Activated CD8-positive, alpha-beta T cell treated with anti-CD3 and anti-CD28 coated beads, Interleukin-2, amount 10 ng/mL, durations not matched to agents 7 days and 5 days (primary cell): ENCODE data around the gene WWC1. TPM values are rescaled to one million over a fixed set of nuclear protein-coding genes. Genes with fewer than 3 reads are reported as not detected.

Source experiments
- ATAC-seq: fragments of 150-1000 bp; cut with Tn5 transposase; one replicate; pipeline ENCODE4 v1.10.0; 2021; ENCODE audit warnings: moderate library complexity
- CTCF ChIA-PET: fragments of 350-600 bp; sonication (Branson Sonifier 250); formaldehyde crosslinking; loops from one replicate; lab custom pipeline; 2021; ENCODE audit warnings: antibody characterized with exemption; lab: Charles Lee
- POLR2A ChIA-PET: fragments of 350-600 bp; sonication (Branson Sonifier 250); formaldehyde crosslinking; loops from one replicate; lab custom pipeline; 2021; ENCODE audit warnings: antibody characterized with exemption; lab: Charles Lee
- DNase-seq: peaks from one replicate; pipeline ENCODE4 v3.0.0-alpha.2; 2020
- H3K27ac Mint-ChIP-seq: one replicate; pipeline ENCODE4 v1.8.0; 2021; ENCODE audit warnings: mild to moderate bottlenecking, mixed read lengths
- H3K27me3 Mint-ChIP-seq: one replicate; pipeline ENCODE4 v1.8.0; 2021; ENCODE audit warnings: low read depth, mixed read lengths
- H3K36me3 Mint-ChIP-seq: one replicate; pipeline ENCODE4 v1.8.0; 2021; ENCODE audit warnings: low read depth, mixed read lengths
- H3K4me1 Mint-ChIP-seq: one replicate; pipeline ENCODE4 v1.8.0; 2021; ENCODE audit warnings: low read depth, mixed read lengths
- H3K4me3 Mint-ChIP-seq: one replicate; pipeline ENCODE4 v1.8.0; 2021; ENCODE audit warnings: mild to moderate bottlenecking, mixed read lengths
- H3K9me3 Mint-ChIP-seq: one replicate; pipeline ENCODE4 v1.8.0; 2022; ENCODE audit warnings: mixed read lengths; ENCODE audit not compliant: insufficient read depth
- total RNA-seq, 2 experiments: library from RNA; stranded (reverse); gene quantifications; one replicate each; pipeline ENCODE4 v1.2.3, GENCODE V29; 2021

The WWC1 gene
- total RNA-seq, 2 experiments from 2014 or later = not detected

DNA sequence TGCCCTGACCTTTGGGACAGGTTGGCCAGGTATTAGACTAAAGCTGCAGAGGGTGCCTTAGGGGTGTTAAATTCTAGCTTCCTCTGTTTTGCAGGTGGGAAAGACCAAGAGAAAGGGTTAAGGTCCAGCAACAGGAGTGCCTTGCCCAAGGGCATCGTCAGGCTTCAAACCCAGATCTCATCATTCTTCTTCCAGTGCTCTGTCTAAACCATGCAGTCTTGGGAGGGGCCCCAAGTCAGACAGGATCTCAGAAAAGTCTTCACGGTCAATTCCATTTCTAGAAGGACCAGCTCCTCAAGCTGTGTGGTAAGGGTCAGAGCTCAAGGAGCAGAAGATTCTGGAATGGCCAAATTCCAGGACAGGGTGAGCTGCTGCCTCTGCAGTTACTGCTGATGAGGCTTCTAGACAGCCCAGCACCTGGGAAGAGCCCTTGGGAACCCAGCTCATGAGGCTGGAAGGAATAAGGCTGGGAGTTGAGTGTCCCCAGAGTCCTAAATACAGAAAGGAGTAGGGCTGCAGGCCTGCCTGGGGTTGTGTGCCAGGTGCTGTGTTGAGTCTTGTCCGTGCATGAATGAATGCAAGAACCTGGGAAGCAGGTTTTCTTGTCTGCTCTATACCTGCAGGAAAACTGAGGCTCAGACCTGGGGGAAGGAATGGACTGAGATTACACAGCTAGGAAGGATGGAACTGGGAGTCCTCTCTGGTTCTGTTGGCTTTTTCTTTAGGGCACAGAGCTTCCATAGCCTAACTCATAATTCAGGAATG is 69.3 kb downstream of the WWC1 start:
- POLR2A ChIA-PET = no interaction called here
- Mint-ChIP-seq H3K27ac (no peak overlapping the region), H3K4me1 (no peaks in the 10 kb centered on the region), H3K4me3 (no peak overlapping the region), H3K27me3 (peaks cover 2% of the 10 kb centered on the region), H3K36me3 (no peaks in the 10 kb centered on the region), H3K9me3 (no peaks in the 10 kb centered on the region)
- ATAC-seq (no peak), DNase-seq (no peak)
- CTCF ChIA-PET = no interaction called here

- H3K4me1 Mint-ChIP-seq = no peaks in the 10 kb centered on the region
- ChIA-PET POLR2A (no interaction called here), CTCF (no interaction called here)
- ATAC-seq = no peak
- H3K9me3 Mint-ChIP-seq = no peaks in the 10 kb centered on the region
- H3K27me3 Mint-ChIP-seq = peaks cover 2% of the 10 kb centered on the region
- no peak overlapping the region for H3K4me3 Mint-ChIP-seq
- H3K36me3 Mint-ChIP-seq = no peaks in the 10 kb centered on the region
- DNase-seq = no peak
- no peak overlapping the region for H3K27ac Mint-ChIP-seq
These were observed 70.8 kb downstream of the WWC1 start for GRCh38 chr5:168362097-168362885.

- ATAC-seq (no peak), DNase-seq (no peak)
- POLR2A ChIA-PET = no interaction called here
- CTCF ChIA-PET = no interaction called here
- no peaks in the 10 kb centered on the region for H3K9me3 Mint-ChIP-seq
- no peak overlapping the region for H3K27ac Mint-ChIP-seq
- H3K27me3 Mint-ChIP-seq = peaks cover 2% of the 10 kb centered on the region
- H3K4me1 Mint-ChIP-seq = no peaks in the 10 kb centered on the region
- H3K4me3 Mint-ChIP-seq = no peak overlapping the region
- H3K36me3 Mint-ChIP-seq = no peaks in the 10 kb centered on the region
These were observed 72.8 kb downstream of the WWC1 start for GRCh38 chr5:168364151-168364661.

DNA sequence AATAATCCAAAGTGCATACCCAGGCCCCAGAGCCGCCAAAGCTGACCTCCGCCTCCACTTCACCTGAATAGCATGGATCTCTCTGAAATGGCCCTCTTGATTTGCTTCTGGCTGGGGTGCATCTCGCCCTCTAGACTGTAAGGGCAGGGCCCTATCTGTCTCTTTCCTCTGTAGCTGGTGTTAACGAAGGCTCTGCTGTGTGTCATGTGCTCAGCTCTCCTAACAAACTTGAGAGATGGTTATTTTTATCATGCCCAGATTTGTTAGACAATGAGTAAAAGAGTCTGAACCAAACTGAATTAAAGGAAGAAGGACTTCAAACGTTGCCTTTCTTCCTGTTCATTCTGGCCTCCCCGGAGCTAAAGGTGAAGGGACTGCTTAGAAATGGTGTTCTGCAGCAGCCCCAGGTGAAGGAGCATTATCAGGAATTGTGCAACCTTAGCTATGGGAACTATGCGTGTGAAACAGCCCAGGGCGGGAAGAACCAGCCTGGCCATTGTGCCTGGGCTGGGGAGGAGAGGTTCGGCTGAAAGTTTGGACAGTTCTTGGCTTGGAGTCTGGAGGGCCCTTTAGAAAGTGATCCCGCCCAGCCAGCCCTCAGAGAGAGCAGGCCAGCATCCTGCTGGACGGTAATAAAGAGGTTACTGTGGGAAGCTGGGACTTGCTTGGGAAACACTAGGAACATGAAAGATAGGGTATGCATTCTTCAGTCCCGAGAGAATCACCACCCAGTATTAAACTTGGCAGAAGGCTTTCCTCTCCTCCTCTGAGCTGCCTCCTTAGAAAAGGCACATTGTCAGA is 73.5 kb downstream of the WWC1 start:
- Mint-ChIP-seq H3K36me3 (no peaks in the 10 kb centered on the region), H3K4me1 (no peaks in the 10 kb centered on the region), H3K27me3 (peaks cover 2% of the 10 kb centered on the region), H3K27ac (no peak overlapping the region), H3K4me3 (no peak overlapping the region), H3K9me3 (no peaks in the 10 kb centered on the region)
- ATAC-seq (no peak), DNase-seq (no peak)
- CTCF ChIA-PET = no interaction called here
- POLR2A ChIA-PET = no interaction called here

- H3K27me3 Mint-ChIP-seq = peaks cover 3% of the 10 kb centered on the region
- H3K4me3 Mint-ChIP-seq = no peak overlapping the region
- ChIA-PET POLR2A (no interaction called here), CTCF (no interaction called here)
- no peak for ATAC-seq
- H3K4me1 Mint-ChIP-seq = no peaks in the 10 kb centered on the region
- no peak for DNase-seq
- no peak overlapping the region for H3K27ac Mint-ChIP-seq
- H3K9me3 Mint-ChIP-seq = no peaks in the 10 kb centered on the region
- H3K36me3 Mint-ChIP-seq = no peaks in the 10 kb centered on the region
These were observed 74.2 kb downstream of the WWC1 start for GRCh38 chr5:168365581-168366081.

DNA sequence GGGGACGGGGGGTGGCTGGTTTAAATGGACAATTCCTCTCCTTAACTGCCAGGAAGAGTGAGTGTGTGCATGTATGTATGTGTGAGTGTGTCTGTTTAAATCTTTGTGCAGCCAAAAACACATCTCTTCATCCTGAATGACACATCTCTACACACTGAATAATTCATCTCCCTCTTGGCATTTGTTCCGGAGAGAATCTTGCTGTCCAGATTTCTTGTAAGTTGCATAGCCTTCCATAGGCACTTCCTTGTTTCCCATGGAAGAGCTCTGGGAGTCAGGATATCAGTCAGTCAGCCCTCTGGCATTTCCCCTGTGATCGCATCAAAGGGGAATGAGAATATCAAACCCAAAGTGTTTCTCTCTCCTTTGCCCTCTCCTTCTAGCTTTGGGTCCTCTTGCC is 74.7 kb downstream of the WWC1 start:
- Mint-ChIP-seq H3K4me1 (no peaks in the 10 kb centered on the region), H3K9me3 (no peaks in the 10 kb centered on the region), H3K27ac (no peak overlapping the region), H3K36me3 (no peaks in the 10 kb centered on the region), H3K4me3 (no peak overlapping the region), H3K27me3 (peaks cover 5% of the 10 kb centered on the region)
- CTCF ChIA-PET = no interaction called here
- POLR2A ChIA-PET = no interaction called here
- DNase-seq = no peak
- ATAC-seq = no peak

DNA sequence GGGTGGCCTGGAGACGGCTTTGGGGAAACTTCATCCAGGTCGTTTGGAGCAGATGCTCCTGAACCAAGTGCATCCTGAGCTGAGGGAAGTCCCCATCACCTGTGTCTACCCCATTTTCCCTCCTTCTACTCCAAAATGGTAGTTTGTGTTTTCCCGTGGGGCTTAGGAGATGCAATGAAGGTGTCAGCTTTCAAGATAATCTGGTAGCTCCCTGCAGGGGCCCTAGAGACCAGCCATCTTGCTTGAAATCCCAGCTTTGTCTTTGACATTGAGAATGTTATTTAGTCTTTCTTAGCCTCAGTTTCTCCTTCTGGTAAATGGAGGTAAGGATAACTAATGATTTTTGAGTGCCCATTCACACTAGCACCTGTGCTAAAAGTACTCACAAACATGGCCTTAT is 77.4 kb downstream of the WWC1 start:
- H3K27ac Mint-ChIP-seq = no peak overlapping the region
- no peaks in the 10 kb centered on the region for H3K9me3 Mint-ChIP-seq
- H3K27me3 Mint-ChIP-seq = peaks cover 5% of the 10 kb centered on the region
- ATAC-seq = no peak
- DNase-seq = no peak
- no peak overlapping the region for H3K4me3 Mint-ChIP-seq
- ChIA-PET POLR2A (no interaction called here), CTCF (no interaction called here)
- no peaks in the 10 kb centered on the region for H3K4me1 Mint-ChIP-seq
- no peaks in the 10 kb centered on the region for H3K36me3 Mint-ChIP-seq

GRCh38 chr5:168370831-168371230 is 79.4 kb downstream of the WWC1 start:
- Mint-ChIP-seq H3K4me3 (no peak overlapping the region), H3K27ac (no peak overlapping the region), H3K27me3 (peaks cover 5% of the 10 kb centered on the region), H3K9me3 (no peaks in the 10 kb centered on the region), H3K4me1 (no peaks in the 10 kb centered on the region), H3K36me3 (no peaks in the 10 kb centered on the region)
- ChIA-PET CTCF (no interaction called here), POLR2A (no interaction called here)
- ATAC-seq = no peak
- DNase-seq = no peak

GRCh38 chr5:168372356-168372946 is 81.0 kb downstream of the WWC1 start:
- peaks cover 4% of the 10 kb centered on the region for H3K4me1 Mint-ChIP-seq
- ATAC-seq = no peak
- H3K36me3 Mint-ChIP-seq = no peaks in the 10 kb centered on the region
- H3K27ac Mint-ChIP-seq = no peak overlapping the region
- ChIA-PET CTCF (no interaction called here), POLR2A (no interaction called here)
- DNase-seq = no peak
- H3K27me3 Mint-ChIP-seq = peaks cover 5% of the 10 kb centered on the region
- H3K9me3 Mint-ChIP-seq = no peaks in the 10 kb centered on the region
- H3K4me3 Mint-ChIP-seq = no peak overlapping the region

DNA sequence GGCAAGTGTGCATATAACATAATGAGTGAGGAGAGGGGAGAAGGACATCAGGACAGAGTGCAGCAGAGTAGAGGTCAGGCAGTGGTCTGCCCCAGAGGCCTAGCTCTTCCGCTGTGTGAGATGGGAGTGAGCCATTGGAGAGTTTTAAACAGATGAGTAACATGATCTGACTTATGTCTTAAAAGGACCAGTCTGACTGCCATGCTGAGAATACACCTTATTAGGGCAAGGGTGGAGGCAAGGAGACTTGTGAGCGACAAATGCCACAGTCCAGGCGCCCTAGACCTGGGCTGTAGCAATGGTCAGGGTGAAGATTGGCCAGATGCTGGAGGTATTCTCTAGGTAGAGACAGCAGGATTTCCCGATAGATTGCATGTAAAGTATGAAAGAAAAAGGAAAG is 83.1 kb downstream of the WWC1 start:
- H3K4me3 Mint-ChIP-seq = no peak overlapping the region
- no peak overlapping the region for H3K27ac Mint-ChIP-seq
- ATAC-seq (no peak), DNase-seq (no peak)
- ChIA-PET POLR2A (no interaction called here), CTCF (no interaction called here)
- H3K27me3 Mint-ChIP-seq = peaks cover 8% of the 10 kb centered on the region
- H3K4me1 Mint-ChIP-seq = peaks cover 7% of the 10 kb centered on the region
- H3K9me3 Mint-ChIP-seq = no peaks in the 10 kb centered on the region
- no peaks in the 10 kb centered on the region for H3K36me3 Mint-ChIP-seq

DNA sequence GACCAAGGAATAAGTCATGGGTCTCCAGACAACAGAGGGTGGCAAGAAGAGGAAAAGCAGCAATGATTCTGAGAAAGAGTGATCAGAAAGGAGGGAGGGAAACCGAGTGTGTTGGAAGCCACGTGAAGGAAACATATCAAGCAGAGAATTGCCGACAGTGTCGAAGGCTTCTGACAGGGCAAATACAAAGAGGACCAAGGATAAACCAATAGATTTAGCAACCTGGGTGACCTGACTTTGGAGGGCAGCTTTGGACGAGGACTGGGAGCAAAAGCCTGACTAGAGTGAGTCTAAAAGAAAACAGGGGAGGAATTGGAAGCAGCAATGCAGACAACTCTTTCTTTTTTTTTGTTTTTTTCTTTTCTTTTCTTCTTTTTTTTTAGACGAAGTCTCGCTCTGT is 83.8 kb downstream of the WWC1 start:
- H3K9me3 Mint-ChIP-seq = no peaks in the 10 kb centered on the region
- H3K27me3 Mint-ChIP-seq = peaks cover 8% of the 10 kb centered on the region
- no peak for ATAC-seq
- peaks cover 7% of the 10 kb centered on the region for H3K4me1 Mint-ChIP-seq
- POLR2A ChIA-PET = no interaction called here
- no peak overlapping the region for H3K27ac Mint-ChIP-seq
- no peaks in the 10 kb centered on the region for H3K36me3 Mint-ChIP-seq
- no peak overlapping the region for H3K4me3 Mint-ChIP-seq
- CTCF ChIA-PET = no interaction called here
- DNase-seq = no peak
